IMR-90 (cell line): Measurements from ENCODE around the gene ADORA2A. TPM values are rescaled to one million over a fixed set of nuclear protein-coding genes. Genes with fewer than 3 reads are reported as not detected.

Source experiments
- ATAC-seq: fragments of 200-7000 bp; cut with Tn5 transposase; 2 replicates; pipeline ENCODE4 v1.9.1; 2020; ENCODE audit warnings: low read depth, mild to moderate bottlenecking, moderate library complexity
- BruUV-seq: library from RNA; stranded (reverse); fragments of 400-500 nt; replicated peaks from 2 replicates; lab custom pipeline; 2021; lab: Mats Ljungman, UMichigan
- CTCF ChIA-PET: fragments of 300-600 bp; formaldehyde crosslinking; extraction: SDS; loops from one replicate; lab custom pipeline; 2021; ENCODE audit warnings: antibody characterized with exemption; lab: Yijun Ruan, JAX
- POLR2A ChIA-PET: fragments of 300-600 bp; sonication (Branson Sonifier 250); formaldehyde crosslinking; loops from one replicate; lab custom pipeline; 2022; ENCODE audit warnings: antibody characterized with exemption; ENCODE audit not compliant: unreplicated experiment; lab: Charles Lee
- DNase-seq: peaks from one replicate; pipeline ENCODE4 v3.0.0; 2013
- H2AFZ ChIP-seq: replicated peaks from 2 replicates; pipeline ENCODE3; 2013; ENCODE audit warnings: low read length, mild to moderate bottlenecking; ENCODE audit not compliant: poor library complexity
- H2AK5ac ChIP-seq: 2 replicates; pipeline ENCODE4 v1.6.1; 2013; ENCODE audit warnings: low read depth, low read length, inconsistent platforms
- H2AK9ac ChIP-seq: replicated peaks from 2 replicates; pipeline ENCODE3; 2013; ENCODE audit warnings: mild to moderate bottlenecking, low read depth, low read length, moderate library complexity; ENCODE audit not compliant: poor library complexity
- H2BK120ac ChIP-seq: 2 replicates; pipeline ENCODE4 v1.6.1; 2013; ENCODE audit warnings: low read depth, low read length, inconsistent platforms
- H2BK15ac ChIP-seq: 3 replicates; pipeline ENCODE4 v1.6.1; 2013; ENCODE audit warnings: low read depth, low read length, inconsistent platforms
- H2BK20ac ChIP-seq: 2 replicates; pipeline ENCODE4 v1.6.1; 2013; ENCODE audit warnings: low read depth, mild to moderate bottlenecking, inconsistent platforms, low read length, moderate library complexity
- H2BK5ac ChIP-seq: 2 replicates; pipeline ENCODE4 v1.6.1; 2013; ENCODE audit warnings: mild to moderate bottlenecking, low read depth, low read length, inconsistent platforms; ENCODE audit not compliant: poor library complexity, severe bottlenecking
- H3K14ac ChIP-seq: replicated peaks from 2 replicates; pipeline ENCODE4 v1.6.1; 2013; ENCODE audit warnings: low read depth, low read length, inconsistent platforms
- H3K18ac ChIP-seq: 2 replicates; pipeline ENCODE4 v1.6.1; 2013; ENCODE audit warnings: low read depth, low read length, control low read depth
- H3K23ac ChIP-seq: 2 replicates; pipeline ENCODE4 v1.6.1; 2013; ENCODE audit warnings: low read depth, low read length, inconsistent platforms
- H3K27ac ChIP-seq: 2 replicates; pipeline ENCODE4 v1.5.1; 2013; ENCODE audit warnings: mild to moderate bottlenecking, control low read depth, low read length; ENCODE audit not compliant: insufficient read depth
- H3K27me3 ChIP-seq: 2 replicates; pipeline ENCODE4 v1.6.1; 2013; ENCODE audit warnings: low read length; ENCODE audit not compliant: control insufficient read depth, insufficient read depth
- H3K36me3 ChIP-seq: 2 replicates; pipeline ENCODE4 v1.6.1; 2013; ENCODE audit warnings: low read length, mixed read lengths; ENCODE audit not compliant: control insufficient read depth, insufficient read depth
- H3K4ac ChIP-seq: 2 replicates; pipeline ENCODE4 v1.6.1; 2013; ENCODE audit warnings: low read depth, low read length, inconsistent platforms
- H3K4me1 ChIP-seq: 2 replicates; pipeline ENCODE4 v1.6.1; 2013; ENCODE audit warnings: low read length, mixed read lengths; ENCODE audit not compliant: control insufficient read depth, insufficient read depth
- H3K4me2 ChIP-seq: 2 replicates; pipeline ENCODE4 v1.6.1; 2013; ENCODE audit warnings: low read depth, mild to moderate bottlenecking, control low read depth, low read length, moderate library complexity
- H3K4me3 ChIP-seq: 2 replicates; pipeline ENCODE4 v1.5.1; 2013; ENCODE audit warnings: low read depth, mild to moderate bottlenecking, control low read depth, low read length, moderate library complexity; ENCODE audit not compliant: insufficient read depth
- H3K56ac ChIP-seq: 2 replicates; pipeline ENCODE4 v1.6.1; 2013; ENCODE audit warnings: low read length, inconsistent platforms; ENCODE audit not compliant: insufficient read depth; ENCODE audit errors: extremely low read depth
- H3K79me1 ChIP-seq, 2 experiments: 2 replicates each; pipeline ENCODE4 v1.6.1; 2013; ENCODE audit warnings: low read length in 2 of 2, inconsistent platforms in 1 of 2, low read depth in 1 of 2
- H3K9ac ChIP-seq: 2 replicates; pipeline ENCODE4 v1.6.1; 2013; ENCODE audit warnings: low read depth, low read length, control low read depth
- H3K9me1 ChIP-seq: 2 replicates; pipeline ENCODE4 v1.6.1; 2013; ENCODE audit warnings: low read length, inconsistent platforms; ENCODE audit not compliant: insufficient read depth
- H3K9me3 ChIP-seq: 2 replicates; pipeline ENCODE4 v1.6.1; 2013; ENCODE audit warnings: low read length; ENCODE audit not compliant: control insufficient read depth, insufficient read depth
- H4K20me1 ChIP-seq: 2 replicates; pipeline ENCODE4 v1.6.1; 2013; ENCODE audit warnings: low read length, inconsistent platforms; ENCODE audit not compliant: insufficient read depth
- H4K5ac ChIP-seq: 2 replicates; pipeline ENCODE4 v1.6.1; 2013; ENCODE audit warnings: mild to moderate bottlenecking, low read depth, low read length, control low read depth
- H4K8ac ChIP-seq, 2 experiments: 2 replicates each; pipeline ENCODE4 v1.6.1; 2013; ENCODE audit warnings: low read depth in 2 of 2, low read length in 2 of 2, control low read depth in 1 of 2, inconsistent platforms in 1 of 2
- H4K91ac ChIP-seq: 2 replicates; pipeline ENCODE4 v1.6.1; 2013; ENCODE audit warnings: low read depth, low read length, inconsistent platforms; ENCODE audit not compliant: insufficient read depth
- CEBPB ChIP-seq: IDR thresholded peaks from 2 replicates; pipeline ENCODE4 v1.6.1; 2012; ENCODE audit warnings: low read depth, low read length, improper control_type of control experiment
- CHD1 ChIP-seq: IDR thresholded peaks from 2 replicates; pipeline ENCODE4 v1.6.1; 2012; ENCODE audit warnings: low read depth, low read length, improper control_type of control experiment
- MAZ ChIP-seq: IDR thresholded peaks from 2 replicates; pipeline ENCODE4 v1.6.1; 2012; ENCODE audit warnings: low read depth, mild to moderate bottlenecking, low read length, improper control_type of control experiment, moderate library complexity, borderline replicate concordance
- MXI1 ChIP-seq: IDR thresholded peaks from 2 replicates; pipeline ENCODE4 v1.6.1; 2012; ENCODE audit warnings: low read depth, mild to moderate bottlenecking, low read length, moderate library complexity, borderline replicate concordance
- RFX5 ChIP-seq: IDR thresholded peaks from 2 replicates; pipeline ENCODE4 v1.8.0; 2012; ENCODE audit warnings: low read depth, mild to moderate bottlenecking, low read length, moderate library complexity
- SMC3 ChIP-seq: fragments of 150-350 bp; IDR thresholded peaks from 2 replicates; pipeline ENCODE4 v1.6.1; 2016; ENCODE audit warnings: low read depth, mild to moderate bottlenecking, antibody characterized with exemption, low read length, moderate library complexity
- dilution Hi-C: fragments of 300-500 bp; cut with HindIII; formaldehyde crosslinking; loops from one replicate; pipeline ENCODE4 v1.14.3; 2018; ENCODE audit warnings: low sequenced_read_pairs; ENCODE audit not compliant: unreplicated experiment
- in situ Hi-C: fragments of 300-500 bp; cut with MboI; formaldehyde crosslinking; loops from 3 replicates; pipeline ENCODE4 v1.14.3; 2019; ENCODE audit warnings: low sequenced_read_pairs, inconsistent platforms, mixed read lengths
- intact Hi-C: fragments of 100-400 bp; cut with micrococcal nuclease; formaldehyde crosslinking; loops from 2 replicates; pipeline ENCODE4 v1.10.0; 2022
- polyA plus RNA-seq, 3 experiments: library from polyadenylated mRNA; depleted of rRNA; stranded (reverse); fragments of >200 nt; gene quantifications; 2 replicates each; pipeline ENCODE4 v1.2.3, GENCODE V29; 2012; ENCODE audit warnings: low replicate concordance in 1 of 3
- total RNA-seq: library from RNA; depleted of rRNA; stranded (reverse); fragments of >200 nt; gene quantifications from 2 replicates; pipeline ENCODE4 v1.2.3, GENCODE V29; 2012
- TF ChIP-seq, protein P1 (sequence below): fragments of 150-350 bp; IDR thresholded peaks from 2 replicates; pipeline ENCODE4 v1.6.1; 2016; ENCODE audit warnings: low read depth, mild to moderate bottlenecking, low read length, moderate library complexity, borderline replicate concordance

Gene ADORA2A
- total and polyA plus RNA-seq, 2 of the 4 experiments (the other 2 are of a cell fraction), result 0.36 to 1.1 TPM

DNA sequence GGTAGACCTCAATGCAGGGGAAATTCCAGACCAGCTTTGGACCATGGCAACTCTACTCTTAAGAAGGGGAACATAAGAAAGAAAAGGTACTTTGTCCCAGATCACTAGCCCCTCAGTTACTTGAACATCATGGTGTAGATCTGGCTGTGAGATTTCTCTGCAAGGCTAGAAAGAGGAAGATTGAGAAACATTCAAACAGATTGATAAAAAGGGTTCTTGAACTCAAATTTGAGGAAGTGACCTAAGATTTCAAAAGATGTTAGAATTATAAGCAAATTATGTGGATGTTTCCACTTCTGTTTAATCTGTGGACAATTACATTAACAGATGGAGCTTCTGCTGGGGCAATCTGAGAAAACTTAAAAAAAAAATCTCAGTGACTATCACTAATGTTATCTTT is 45.9 kb downstream of the ADORA2A start:
- Histone ChIP-seq H3K79me1 (no peaks in the 10 kb centered on the region), H4K8ac (peak overlapping the region in 1 of 2 experiments; percentile 64; a peak in 2 of 4 replicates), H4K91ac (peak overlapping the region; percentile 55), H2AK9ac (no peak overlapping the region), H3K9me3 (no peaks in the 10 kb centered on the region), H2BK15ac (peak overlapping the region; percentile 83; the same call in 1 of the 3 replicates), H3K36me3 (no peaks in the 10 kb centered on the region), H3K18ac (peak overlapping the region; percentile 46; the same call in 1 of the 2 replicates), H3K56ac (no peak overlapping the region), H3K27ac (no peak overlapping the region), H3K4ac (peak overlapping the region; percentile 28; the same call in 1 of the 2 replicates), H2BK120ac (peak overlapping the region; percentile 50), H4K20me1 (no peaks in the 10 kb centered on the region), H3K23ac (no peak overlapping the region; the same call in 1 of the 2 replicates), H2BK20ac (peak overlapping the region; percentile 63), H3K14ac (peak overlapping the region; percentile 34; the same call in 1 of the 2 replicates), H4K5ac (no peak overlapping the region), H3K27me3 (no peaks in the 10 kb centered on the region), H3K4me2 (no peak overlapping the region), H3K4me3 (no peak overlapping the region), H3K9ac (no peak overlapping the region), H2AFZ (no peak overlapping the region), H3K9me1 (peaks cover 11% of the 10 kb centered on the region), H2BK5ac (no peak overlapping the region), H3K4me1 (peaks cover 17% of the 10 kb centered on the region), H2AK5ac (peak overlapping the region; percentile 38; the same call in 1 of the 2 replicates)
- BruUV-seq, result no TSS peak
- in situ Hi-C loops (no loop called here), intact Hi-C loops (no loop called here), dilution Hi-C loops (no loop called here)
- POLR2A ChIA-PET, result no interaction called here
- CTCF ChIA-PET, result no interaction called here
- ATAC-seq, result no peak
- no peak for DNase-seq
- TF ChIP-seq CEBPB, result no peak
- no peak for TF ChIP-seq MAZ
- no peak for TF ChIP-seq CHD1
- TF ChIP-seq RFX5, result no peak
- TF ChIP-seq SMC3, result no peak
- TF ChIP-seq, protein P1, sequence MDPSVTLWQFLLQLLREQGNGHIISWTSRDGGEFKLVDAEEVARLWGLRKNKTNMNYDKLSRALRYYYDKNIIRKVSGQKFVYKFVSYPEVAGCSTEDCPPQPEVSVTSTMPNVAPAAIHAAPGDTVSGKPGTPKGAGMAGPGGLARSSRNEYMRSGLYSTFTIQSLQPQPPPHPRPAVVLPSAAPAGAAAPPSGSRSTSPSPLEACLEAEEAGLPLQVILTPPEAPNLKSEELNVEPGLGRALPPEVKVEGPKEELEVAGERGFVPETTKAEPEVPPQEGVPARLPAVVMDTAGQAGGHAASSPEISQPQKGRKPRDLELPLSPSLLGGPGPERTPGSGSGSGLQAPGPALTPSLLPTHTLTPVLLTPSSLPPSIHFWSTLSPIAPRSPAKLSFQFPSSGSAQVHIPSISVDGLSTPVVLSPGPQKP, result no peak
- TF ChIP-seq MXI1, result no peak
